Right lobe of liver (tissue), 6 donors: Measurements from ENCODE around the gene OSBPL2. TPM values are rescaled to one million over a fixed set of nuclear protein-coding genes. Genes with fewer than 3 reads are reported as not detected.

Source experiments
- ATAC-seq, 4 donors: fragments of 200-7000 bp; cut with Tn5 transposase; one replicate each; pipeline ENCODE4 v1.9.1; 2020; ENCODE audit warnings: mild to moderate bottlenecking in 4 of 4, moderate library complexity in 4 of 4
- DNase-seq, 3 donors: peaks; one replicate each; pipeline ENCODE4 v3.0.0-alpha.2; 2020
- H3K27ac ChIP-seq, 3 donors: fragments of 200-600 bp; one replicate each; pipeline ENCODE4 v1.8.0; 2022
- H3K27me3 ChIP-seq, 2 donors: fragments of 200-600 bp; one replicate each; pipeline ENCODE4 v1.8.0; 2022
- H3K36me3 ChIP-seq, 4 donors: fragments of 200-600 bp; sonication (generic) in 1 of 4; one replicate each; pipeline versions ENCODE4 v1.5.1 to v1.8.0; 2017 to 2022; ENCODE audit warnings: control low read depth in 1 of 4
- H3K4me1 ChIP-seq, 4 donors: fragments of 200-600 bp; sonication (generic) in 1 of 4; one replicate each; pipeline versions ENCODE4 v1.5.1 to v1.8.0; 2017 to 2022; ENCODE audit warnings: control low read depth in 1 of 4
- H3K4me3 ChIP-seq, 3 donors: fragments of 200-600 bp; one replicate each; pipeline ENCODE4 v1.8.0; 2022
- H3K9me3 ChIP-seq, 4 donors: fragments of 200-600 bp; sonication (generic) in 1 of 4; one replicate each; pipeline versions ENCODE4 v1.5.1 to v1.8.0; 2017 to 2022; ENCODE audit warnings: control low read depth in 1 of 4
- CTCF ChIP-seq, 4 donors: fragments of 200-600 bp in 3 of 4; fragments of 450-650 bp in 1 of 4; IDR thresholded peaks; one replicate each; pipeline versions ENCODE4 v1.5.1 to v1.8.0; 2016 to 2022; ENCODE audit warnings: antibody characterized with exemption in 4 of 4, mild to moderate bottlenecking in 2 of 4
- POLR2A ChIP-seq: fragments of 450-650 bp; IDR thresholded peaks from one replicate; pipeline ENCODE4 v1.6.1; 2017; ENCODE audit warnings: antibody characterized with exemption, mild to moderate bottlenecking
- WGBS: methylation state at CpG from one replicate; pipeline ENCODE4 v1.1.6; 2018; ENCODE audit warnings: low coverage, low lambda C conversion rate; ENCODE audit not compliant: insufficient coverage; ENCODE audit errors: missing lambda C conversion rate; 5-methylcytosine and 5-hydroxymethylcytosine counted together
- intact Hi-C, 2 donors: fragments of 100-400 bp; cut with DNase I; formaldehyde crosslinking; loops; one replicate each; pipeline versions ENCODE4 v1.11.2 to v1.14.1; 2022
- total RNA-seq, 6 experiments: library from RNA; depleted of rRNA in 2 of 6; stranded (reverse); fragments of >200 nt in 2 of 6; fragmentation: NEBNext Ultra II Directional in 3 of 6; extraction: Animal tissue kit (Norgen Biotek cat#: 25700) in 3 of 6; gene quantifications; one replicate each; pipeline versions ENCODE4 v1.1.0 to v1.2.4, GENCODE V29; 2016 to 2023
- donor health status: DM: no; HTN: yes; CAD: no.
- donor health status: DM: no; HTN: no; CAD: no.
- donor health status: DM: no; HTN: no; CAD: no.
- donor health status: DM: no; HTN: yes; CAD: no.
- donor health status: DM: no; HTN: yes; CAD: no.

OSBPL2 gene
- total RNA-seq, 6 experiments from 2014 or later: 15.6 to 27.8 (median 21.2) TPM

GRCh38 chr20:62248890-62249560, 10.7 kb downstream of the OSBPL2 start:
- no peak overlapping the region for H3K27ac ChIP-seq
- DNase-seq: no peak
- H3K36me3 ChIP-seq: no peaks in the 10 kb centered on the region
- H3K27me3 ChIP-seq: no peaks in the 10 kb centered on the region
- WGBS: 82% methylated on average over 5 of the region's 6 CpGs
- H3K4me3 ChIP-seq: no peak overlapping the region
- H3K4me1 ChIP-seq: peaks cover 0 to 26% (median 8%) of the 10 kb centered on the region in 4 donors
- no peaks in the 10 kb centered on the region for H3K9me3 ChIP-seq
- intact Hi-C loops: no loop called here
- ATAC-seq: no peak
- TF ChIP-seq CTCF (IDR thresholded peaks at IDR 0.05) (no peak), POLR2A (no peak)

DNA sequence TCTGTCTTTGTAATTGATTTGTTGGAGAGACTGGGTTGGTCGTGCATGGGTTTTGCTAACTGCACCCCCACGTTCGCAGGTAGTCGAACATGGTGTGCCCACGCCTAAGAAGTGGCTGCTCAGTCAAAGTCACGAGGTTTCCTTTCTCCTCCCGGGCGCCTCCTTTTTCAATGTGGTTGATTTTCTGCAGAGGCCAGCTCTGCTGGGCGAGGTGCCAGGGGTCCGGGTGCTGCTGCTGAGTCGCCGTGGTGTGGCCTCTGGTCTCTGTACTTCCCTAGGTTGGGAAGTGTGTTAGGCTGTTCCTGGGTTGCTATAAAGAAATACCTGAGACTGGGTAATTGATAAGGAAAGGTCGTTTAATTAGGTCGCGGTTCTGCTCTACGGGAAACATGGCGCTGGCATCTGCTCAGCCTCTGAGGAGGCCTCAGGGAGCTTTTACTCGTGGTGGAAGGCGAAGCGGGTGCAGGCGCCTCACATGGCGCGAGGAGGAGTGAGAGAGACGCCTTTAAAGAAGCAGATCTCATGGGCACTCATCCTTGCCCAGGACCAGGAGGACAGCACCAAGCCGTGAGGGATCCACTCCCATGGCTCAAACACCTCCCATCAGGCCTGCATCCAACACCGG, 14.1 kb downstream of the OSBPL2 start:
- DNase-seq (no peak), ATAC-seq (no peak)
- Histone ChIP-seq H3K36me3 (peaks cover 0 to 8% (median 0%) of the 10 kb centered on the region in 4 donors), H3K4me1 (no peaks in the 10 kb centered on the region), H3K9me3 (no peaks in the 10 kb centered on the region), H3K4me3 (no peak overlapping the region), H3K27ac (no peak overlapping the region), H3K27me3 (no peaks in the 10 kb centered on the region)
- intact Hi-C loops: no loop called here
- WGBS: 86% methylated on average over 13 of the region's 26 CpGs
- TF ChIP-seq POLR2A (no peak), CTCF (IDR thresholded peaks at IDR 0.05) (no peak)

DNA sequence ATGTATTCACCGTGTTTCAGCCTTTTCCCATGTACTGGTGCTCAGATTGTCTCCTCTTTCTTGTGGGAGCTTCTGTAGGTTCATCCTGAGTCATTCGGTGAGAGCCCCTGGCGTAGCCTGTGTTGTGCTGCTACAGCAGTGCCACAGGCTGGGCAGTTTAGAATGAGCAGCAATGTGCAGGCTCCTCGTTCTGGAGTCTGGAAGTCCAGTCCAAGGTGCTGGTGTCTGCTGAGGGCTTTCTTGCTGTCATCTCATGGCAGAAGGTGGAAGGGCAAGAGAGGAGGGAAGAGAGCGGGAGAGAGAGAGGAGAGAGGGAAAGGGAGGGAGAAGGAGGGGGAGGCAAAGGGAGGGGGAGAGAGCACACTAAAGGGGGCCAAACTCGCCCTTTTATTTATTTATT, 15.1 kb downstream of the OSBPL2 start:
- TF ChIP-seq POLR2A (no peak), CTCF (IDR thresholded peaks at IDR 0.05) (no peak)
- Histone ChIP-seq H3K4me3 (no peak overlapping the region), H3K27me3 (no peaks in the 10 kb centered on the region), H3K36me3 (peaks cover 0 to 8% (median 0%) of the 10 kb centered on the region in 4 donors), H3K9me3 (no peaks in the 10 kb centered on the region), H3K4me1 (no peaks in the 10 kb centered on the region), H3K27ac (no peak overlapping the region)
- WGBS: 90% methylated on average over 4 of the region's 6 CpGs
- DNase-seq (no peak), ATAC-seq (no peak)
- intact Hi-C loops: no loop called here

- no peak overlapping the region for H3K4me3 ChIP-seq
- H3K9me3 ChIP-seq: no peaks in the 10 kb centered on the region
- no peaks in the 10 kb centered on the region for H3K4me1 ChIP-seq
- 91% methylated on average over 9 of the region's 24 CpGs for WGBS
- intact Hi-C loops: no loop called here
- TF ChIP-seq CTCF (IDR thresholded peaks at IDR 0.05) (no peak), POLR2A (no peak)
- ATAC-seq: peak in 2 of 4 donors; percentile 7 to 27
- peaks cover 0 to 8% (median 0%) of the 10 kb centered on the region in 4 donors for H3K36me3 ChIP-seq
- no peaks in the 10 kb centered on the region for H3K27me3 ChIP-seq
- no peak overlapping the region for H3K27ac ChIP-seq
- DNase-seq: no peak
Measured at GRCh38 chr20:62254021-62254724, 15.9 kb downstream of the OSBPL2 start.
